Measurements from ENCODE around the gene SNX25.
"Not testable (repeated sequence)": the region's sequence is repeated elsewhere in the genome, so short reads cannot be mapped to it uniquely, and the experiment has no call there.

The SNX25 gene

DNA sequence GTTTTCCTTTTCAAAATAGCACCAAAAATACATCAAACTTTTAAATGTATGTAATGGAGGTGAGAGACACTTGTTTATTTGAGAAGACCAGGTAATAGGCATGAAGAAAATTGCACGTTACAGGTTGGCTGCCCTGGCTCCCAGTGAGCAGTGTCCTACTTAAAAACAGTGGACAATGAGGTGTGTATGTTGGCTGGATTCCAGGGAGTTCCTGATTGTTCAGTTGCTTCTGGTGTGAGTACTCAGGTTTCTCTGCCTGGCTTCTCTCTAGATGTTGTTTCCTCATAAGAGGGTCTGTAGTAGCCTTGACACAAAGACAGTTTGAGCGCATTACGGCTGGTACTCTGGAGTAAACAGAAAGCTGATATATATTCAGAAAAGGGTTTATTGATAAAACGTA, 29.4 kb downstream of the SNX25 start:
- H3K4me3 ChIP-seq (ENCODE audit: severe bottlenecking), result no peak overlapping the region
- H3K4me1 ChIP-seq (ENCODE audit: insufficient read depth, poor library complexity, severe bottlenecking), result no peaks in the 10 kb centered on the region
- H3K36me3 ChIP-seq (ENCODE audit: low read depth), result no peaks in the 10 kb centered on the region
- H3K9me3 ChIP-seq (ENCODE audit: severe bottlenecking), result peaks cover 3% of the 10 kb centered on the region
- no peak overlapping the region for H3K27ac ChIP-seq (ENCODE audit: poor library complexity, severe bottlenecking)
- no peak for TF ChIP-seq CTCF (IDR thresholded peaks at IDR 0.05; ENCODE audit: poor library complexity, severe bottlenecking)
- no peak for ATAC-seq (ENCODE audit: low read depth)
- no peaks in the 10 kb centered on the region for H3K27me3 ChIP-seq (ENCODE audit: insufficient read depth, poor library complexity, severe bottlenecking)
- DNase-seq (ENCODE audit: low spot score), result no peak

GRCh38 chr4:185240486-185240885, 31.1 kb downstream of the SNX25 start:
- H3K4me1 ChIP-seq (ENCODE audit: insufficient read depth, poor library complexity, severe bottlenecking); H3K27ac ChIP-seq (ENCODE audit: poor library complexity, severe bottlenecking); H3K36me3 ChIP-seq (ENCODE audit: low read depth); H3K9me3 ChIP-seq (ENCODE audit: severe bottlenecking); H3K27me3 ChIP-seq (ENCODE audit: insufficient read depth, poor library complexity, severe bottlenecking); DNase-seq (ENCODE audit: low spot score); H3K4me3 ChIP-seq (ENCODE audit: severe bottlenecking); ATAC-seq (ENCODE audit: low read depth): not testable (repeated sequence)

DNA sequence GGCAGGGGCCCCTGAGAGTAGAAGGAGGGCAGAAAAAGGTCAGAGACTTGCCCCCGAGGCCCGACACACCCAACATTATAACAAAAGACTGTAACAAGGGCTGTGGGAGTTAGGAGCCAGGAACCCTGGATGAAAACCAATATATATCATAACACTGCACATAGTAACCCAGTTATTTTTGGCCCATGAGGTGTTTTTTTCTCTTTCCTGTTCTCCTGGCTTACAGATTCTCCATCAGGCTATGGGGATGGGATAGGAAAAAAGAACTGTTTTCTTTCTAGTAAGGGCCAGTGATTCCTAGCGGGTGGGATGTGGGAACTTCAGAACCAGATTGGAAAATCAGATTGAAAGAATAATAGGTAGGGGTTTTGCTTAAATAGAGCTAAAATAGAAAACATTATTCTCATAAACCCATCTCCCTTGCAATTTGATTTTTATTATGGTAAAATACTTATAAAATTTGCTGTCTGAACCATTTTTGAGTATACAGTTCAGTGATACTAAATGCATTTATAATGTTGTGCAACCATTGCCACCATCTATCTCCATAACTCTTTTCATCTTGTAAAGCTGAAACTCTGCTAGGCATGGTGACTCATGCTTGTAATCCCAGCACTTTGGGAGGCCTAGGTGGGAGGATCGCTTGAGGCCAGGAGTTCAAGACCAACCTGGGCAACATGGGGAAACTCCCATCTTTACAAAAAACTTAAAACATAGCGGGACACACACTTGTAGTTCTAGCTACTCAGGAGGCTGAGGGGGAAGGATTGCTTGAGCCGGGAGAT, 33.5 kb downstream of the SNX25 start:
- H3K9me3 ChIP-seq (ENCODE audit: severe bottlenecking), result peaks cover 3% of the 10 kb centered on the region
- TF ChIP-seq CTCF (IDR thresholded peaks at IDR 0.05; ENCODE audit: poor library complexity, severe bottlenecking), result no peak
- no peak for ATAC-seq (ENCODE audit: low read depth)
- no peak for DNase-seq (ENCODE audit: low spot score)
- H3K36me3 ChIP-seq (ENCODE audit: low read depth), result no peaks in the 10 kb centered on the region
- H3K4me3 ChIP-seq (ENCODE audit: severe bottlenecking), result no peak overlapping the region
- no peak overlapping the region for H3K27ac ChIP-seq (ENCODE audit: poor library complexity, severe bottlenecking)
- H3K27me3 ChIP-seq (ENCODE audit: insufficient read depth, poor library complexity, severe bottlenecking), result no peaks in the 10 kb centered on the region
- H3K4me1 ChIP-seq (ENCODE audit: insufficient read depth, poor library complexity, severe bottlenecking), result no peaks in the 10 kb centered on the region

DNA sequence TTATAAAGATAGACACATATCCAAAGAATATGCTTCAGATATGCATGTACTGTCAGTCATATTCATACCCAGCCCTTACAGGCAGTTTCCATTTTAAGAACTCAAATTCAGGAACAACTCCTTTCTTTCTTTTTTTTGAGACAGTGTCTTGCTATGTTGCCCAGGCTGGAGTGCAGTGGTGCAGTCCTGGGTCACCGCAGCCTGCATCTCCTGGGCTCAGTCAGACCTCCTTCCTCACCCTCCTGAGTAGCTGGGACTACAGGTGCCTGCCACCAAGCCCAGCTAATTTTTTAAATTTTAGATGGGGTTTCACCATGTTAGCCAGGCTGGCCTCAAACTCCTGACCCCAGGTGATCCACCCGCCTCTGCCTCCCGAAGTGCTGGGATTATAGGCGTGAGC, 34.5 kb downstream of the SNX25 start:
- H3K27me3 ChIP-seq (ENCODE audit: insufficient read depth, poor library complexity, severe bottlenecking), result no peaks in the 10 kb centered on the region
- H3K9me3 ChIP-seq (ENCODE audit: severe bottlenecking), result no peaks in the 10 kb centered on the region
- no peak overlapping the region for H3K4me3 ChIP-seq (ENCODE audit: severe bottlenecking)
- H3K27ac ChIP-seq (ENCODE audit: poor library complexity, severe bottlenecking), result no peak overlapping the region
- H3K4me1 ChIP-seq (ENCODE audit: insufficient read depth, poor library complexity, severe bottlenecking), result no peaks in the 10 kb centered on the region
- no peaks in the 10 kb centered on the region for H3K36me3 ChIP-seq (ENCODE audit: low read depth)
- DNase-seq (ENCODE audit: low spot score) (no peak), ATAC-seq (ENCODE audit: low read depth) (no peak)
- TF ChIP-seq CTCF (IDR thresholded peaks at IDR 0.05; ENCODE audit: poor library complexity, severe bottlenecking), result no peak

- DNase-seq (ENCODE audit: low spot score) (no peak), ATAC-seq (ENCODE audit: low read depth) (no peak)
- Histone ChIP-seq H3K27me3 (ENCODE audit: insufficient read depth, poor library complexity, severe bottlenecking) (no peaks in the 10 kb centered on the region), H3K36me3 (ENCODE audit: low read depth) (no peaks in the 10 kb centered on the region), H3K4me3 (ENCODE audit: severe bottlenecking) (no peak overlapping the region), H3K27ac (ENCODE audit: poor library complexity, severe bottlenecking) (no peak overlapping the region), H3K9me3 (ENCODE audit: severe bottlenecking) (no peaks in the 10 kb centered on the region), H3K4me1 (ENCODE audit: insufficient read depth, poor library complexity, severe bottlenecking) (no peaks in the 10 kb centered on the region)
- no peak for TF ChIP-seq CTCF (IDR thresholded peaks at IDR 0.05; ENCODE audit: poor library complexity, severe bottlenecking)
These were observed 35.4 kb downstream of the SNX25 start for GRCh38 chr4:185244763-185245162.
